ENCODE measurements around the gene SPDEF.

The SPDEF gene

DNA sequence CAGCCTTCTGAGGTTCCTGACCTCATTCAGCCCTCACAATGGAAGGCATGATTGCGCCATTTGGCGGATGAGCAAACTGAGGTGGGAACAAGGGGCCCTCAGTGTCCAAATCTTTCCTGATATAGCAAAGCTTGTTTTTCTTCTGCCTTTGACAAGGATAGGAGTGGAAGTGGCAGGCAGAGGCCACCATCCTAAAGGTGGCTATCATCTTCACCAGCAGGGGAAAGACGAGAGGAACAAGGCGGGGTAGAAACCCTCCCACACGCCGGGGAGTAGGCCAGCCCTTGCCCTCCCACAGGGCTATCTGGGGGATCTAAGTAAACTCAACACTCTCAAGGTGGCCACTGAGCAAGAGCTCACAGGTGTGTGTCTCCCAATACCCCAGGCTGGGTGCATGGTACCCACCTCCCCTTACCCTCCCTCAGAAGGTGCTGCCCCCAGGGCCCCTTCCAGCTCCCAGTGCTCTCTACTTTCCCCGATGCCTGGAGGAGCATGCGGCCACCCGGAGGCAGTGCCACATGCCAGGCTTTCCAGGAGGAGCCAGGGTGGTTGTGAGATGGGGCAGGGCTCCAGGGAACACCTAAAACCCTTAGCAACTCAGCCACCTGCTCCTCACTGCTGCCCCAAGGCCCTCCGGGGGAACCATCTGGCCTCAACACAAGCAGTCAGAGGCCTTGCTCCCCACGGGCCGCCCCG lies 11.2 kb downstream of the SPDEF start:
- no peaks in the 10 kb centered on the region for H3K9me2 ChIP-seq (replicated peaks; ENCODE audit: control insufficient read depth, low read length)
- H3K79me2 ChIP-seq (ENCODE audit: control insufficient read depth, low read length): no peaks in the 10 kb centered on the region
- TF ChIP-seq EZH2phosphoT487 (IDR thresholded peaks at IDR 0.05; ENCODE audit: borderline replicate concordance, low read length): no peak
- TF ChIP-seq, protein P1, sequence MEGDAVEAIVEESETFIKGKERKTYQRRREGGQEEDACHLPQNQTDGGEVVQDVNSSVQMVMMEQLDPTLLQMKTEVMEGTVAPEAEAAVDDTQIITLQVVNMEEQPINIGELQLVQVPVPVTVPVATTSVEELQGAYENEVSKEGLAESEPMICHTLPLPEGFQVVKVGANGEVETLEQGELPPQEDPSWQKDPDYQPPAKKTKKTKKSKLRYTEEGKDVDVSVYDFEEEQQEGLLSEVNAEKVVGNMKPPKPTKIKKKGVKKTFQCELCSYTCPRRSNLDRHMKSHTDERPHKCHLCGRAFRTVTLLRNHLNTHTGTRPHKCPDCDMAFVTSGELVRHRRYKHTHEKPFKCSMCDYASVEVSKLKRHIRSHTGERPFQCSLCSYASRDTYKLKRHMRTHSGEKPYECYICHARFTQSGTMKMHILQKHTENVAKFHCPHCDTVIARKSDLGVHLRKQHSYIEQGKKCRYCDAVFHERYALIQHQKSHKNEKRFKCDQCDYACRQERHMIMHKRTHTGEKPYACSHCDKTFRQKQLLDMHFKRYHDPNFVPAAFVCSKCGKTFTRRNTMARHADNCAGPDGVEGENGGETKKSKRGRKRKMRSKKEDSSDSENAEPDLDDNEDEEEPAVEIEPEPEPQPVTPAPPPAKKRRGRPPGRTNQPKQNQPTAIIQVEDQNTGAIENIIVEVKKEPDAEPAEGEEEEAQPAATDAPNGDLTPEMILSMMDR (IDR thresholded peaks at IDR 0.05; ENCODE audit: low read depth, low read length, poor library complexity, severe bottlenecking): no peak
- no peaks in the 10 kb centered on the region for H3F3A ChIP-seq (ENCODE audit: control insufficient read depth, insufficient read depth)
- no peaks in the 10 kb centered on the region for H4K20me1 ChIP-seq (ENCODE audit: control insufficient read depth, insufficient read depth, low read depth, low read length)
- H3K4me3 ChIP-seq (ENCODE audit: low read length): no peak overlapping the region
- H3K9me3 ChIP-seq (ENCODE audit: control insufficient read depth, insufficient read depth, low read length): no peaks in the 10 kb centered on the region
- no peak overlapping the region for H3K4me2 ChIP-seq (ENCODE audit: low read length)
- H3K27me3 ChIP-seq (ENCODE audit: control insufficient read depth, low read length): peaks cover 9% of the 10 kb centered on the region
- no peaks in the 10 kb centered on the region for H3K4me1 ChIP-seq (ENCODE audit: control insufficient read depth, low read length)
- H3K27ac ChIP-seq (ENCODE audit: low read depth, low read length): no peak overlapping the region
- no peaks in the 10 kb centered on the region for H3K36me3 ChIP-seq (ENCODE audit: control insufficient read depth, low read length)

- no peak overlapping the region for H3K4me2 ChIP-seq (ENCODE audit: low read length)
These were observed 12.0 kb downstream of the SPDEF start for GRCh38 chr6:34544052-34544604.

DNA sequence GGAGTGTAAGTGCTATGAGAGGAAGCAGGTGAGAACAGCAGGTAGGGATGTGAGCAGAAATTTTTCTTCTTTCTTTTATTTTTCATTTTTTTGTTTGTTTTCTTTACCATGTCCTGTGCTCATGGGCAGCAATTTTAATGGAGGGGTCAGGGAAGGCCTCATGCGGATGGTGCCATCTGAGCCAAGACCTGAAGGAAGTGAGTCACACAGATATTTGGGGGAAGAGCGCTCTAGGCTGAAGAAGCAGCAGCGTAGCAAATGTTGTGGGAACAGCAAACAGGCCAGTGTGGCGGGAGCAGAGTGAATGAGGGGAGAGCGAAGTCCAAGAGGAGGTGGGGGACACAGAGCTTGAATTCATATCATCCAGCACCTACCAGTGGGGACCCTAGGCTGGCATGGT lies 12.7 kb downstream of the SPDEF start:
- Histone ChIP-seq H3K4me3 (ENCODE audit: low read length) (no peak overlapping the region), H3K4me1 (ENCODE audit: control insufficient read depth, low read length) (no peaks in the 10 kb centered on the region), H4K20me1 (ENCODE audit: control insufficient read depth, insufficient read depth, low read depth, low read length) (no peaks in the 10 kb centered on the region), H3K4me2 (ENCODE audit: low read length) (no peak overlapping the region), H3K79me2 (ENCODE audit: control insufficient read depth, low read length) (no peaks in the 10 kb centered on the region), H3K27me3 (ENCODE audit: control insufficient read depth, low read length) (peaks cover 9% of the 10 kb centered on the region), H3K9me3 (ENCODE audit: control insufficient read depth, insufficient read depth, low read length) (no peaks in the 10 kb centered on the region), H3K36me3 (ENCODE audit: control insufficient read depth, low read length) (no peaks in the 10 kb centered on the region), H3K27ac (ENCODE audit: low read depth, low read length) (no peak overlapping the region), H3K9me2 (replicated peaks; ENCODE audit: control insufficient read depth, low read length) (no peaks in the 10 kb centered on the region), H3F3A (ENCODE audit: control insufficient read depth, insufficient read depth) (no peaks in the 10 kb centered on the region)
- TF ChIP-seq, protein P1 (IDR thresholded peaks at IDR 0.05; ENCODE audit: low read depth, low read length, poor library complexity, severe bottlenecking): no peak
- no peak for TF ChIP-seq EZH2phosphoT487 (IDR thresholded peaks at IDR 0.05; ENCODE audit: borderline replicate concordance, low read length)

More at GRCh38 chr6:34544052-34544604, 12.0 kb downstream of the SPDEF start:
- Histone ChIP-seq H3K9me2 (replicated peaks; ENCODE audit: control insufficient read depth, low read length) (no peaks in the 10 kb centered on the region), H3K27ac (ENCODE audit: low read depth, low read length) (no peak overlapping the region), H3K4me1 (ENCODE audit: control insufficient read depth, low read length) (no peaks in the 10 kb centered on the region), H3K9me3 (ENCODE audit: control insufficient read depth, insufficient read depth, low read length) (no peaks in the 10 kb centered on the region), H3K36me3 (ENCODE audit: control insufficient read depth, low read length) (no peaks in the 10 kb centered on the region), H3K4me3 (ENCODE audit: low read length) (no peak overlapping the region), H3K27me3 (ENCODE audit: control insufficient read depth, low read length) (peaks cover 9% of the 10 kb centered on the region), H3F3A (ENCODE audit: control insufficient read depth, insufficient read depth) (no peaks in the 10 kb centered on the region), H3K79me2 (ENCODE audit: control insufficient read depth, low read length) (no peaks in the 10 kb centered on the region), H4K20me1 (ENCODE audit: control insufficient read depth, insufficient read depth, low read depth, low read length) (no peaks in the 10 kb centered on the region)
- TF ChIP-seq, protein P1 (IDR thresholded peaks at IDR 0.05; ENCODE audit: low read depth, low read length, poor library complexity, severe bottlenecking): no peak
- TF ChIP-seq EZH2phosphoT487 (IDR thresholded peaks at IDR 0.05; ENCODE audit: borderline replicate concordance, low read length): no peak

All from DOHH2 (cell line).